ENCODE data around the gene RXRA. TPM values are rescaled to one million over a fixed set of nuclear protein-coding genes. Genes with fewer than 3 reads are reported as not detected.

RXRA gene
- total RNA-seq, 1 donor from 2014 or later, result 163 TPM

DNA sequence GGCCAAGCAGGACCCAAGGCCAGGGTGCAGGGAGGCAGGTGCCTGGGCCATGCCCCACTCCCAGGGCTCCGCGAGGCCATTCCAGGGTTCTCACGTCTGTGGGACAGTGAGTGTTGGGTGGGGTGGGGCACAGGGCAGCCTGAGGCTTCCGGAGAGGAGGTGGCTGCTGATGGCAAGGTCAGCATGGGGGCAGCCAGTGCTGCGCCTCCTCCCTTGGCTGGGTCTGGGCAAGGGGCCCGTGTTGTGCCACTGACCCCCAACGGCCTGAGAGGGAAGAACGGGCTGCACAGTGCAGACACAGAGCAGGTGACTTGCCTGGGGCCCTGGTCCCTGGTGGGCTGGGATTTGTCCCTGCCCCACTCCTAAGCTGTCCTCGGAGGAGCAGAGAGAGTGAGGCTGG is 82.1 kb downstream of the RXRA start:
- peak; percentile 50 for ATAC-seq
- DNase-seq (ENCODE audit: low spot score), result peak; percentile 83

DNA sequence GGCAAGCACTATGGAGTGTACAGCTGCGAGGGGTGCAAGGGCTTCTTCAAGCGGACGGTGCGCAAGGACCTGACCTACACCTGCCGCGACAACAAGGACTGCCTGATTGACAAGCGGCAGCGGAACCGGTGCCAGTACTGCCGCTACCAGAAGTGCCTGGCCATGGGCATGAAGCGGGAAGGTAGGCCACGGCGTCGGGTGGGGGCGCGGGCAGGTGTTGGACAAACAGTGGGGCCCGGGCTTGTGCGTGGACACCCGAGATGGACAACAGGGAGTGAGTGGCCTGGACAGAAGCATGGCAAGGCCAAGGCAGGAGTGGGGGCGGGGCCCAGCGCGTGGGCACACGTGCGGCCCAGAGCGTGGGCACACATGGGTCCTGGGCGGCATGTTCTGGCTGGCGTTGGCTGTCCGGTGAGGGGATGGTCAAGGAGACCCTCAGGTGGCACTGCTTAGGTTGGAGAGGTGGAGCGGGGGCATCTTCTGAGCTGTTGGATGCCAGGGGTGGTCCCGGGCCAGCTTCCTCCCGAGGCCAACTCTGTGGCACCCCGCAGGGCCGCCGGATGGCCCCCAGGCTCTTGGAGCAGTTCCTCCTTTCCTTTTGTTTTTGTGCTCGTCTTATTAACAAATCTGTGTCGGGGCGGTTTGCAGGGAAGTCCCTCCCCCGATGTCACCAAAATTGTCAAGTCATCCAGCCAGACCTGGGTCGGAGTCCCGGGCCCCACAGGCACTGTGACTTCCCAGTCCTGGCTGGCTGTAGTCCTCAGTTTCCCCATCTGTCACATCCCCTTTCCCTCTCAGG is 82.9 kb downstream of the RXRA start:
- no peak for DNase-seq (ENCODE audit: low spot score)
- no peak for ATAC-seq

DNA sequence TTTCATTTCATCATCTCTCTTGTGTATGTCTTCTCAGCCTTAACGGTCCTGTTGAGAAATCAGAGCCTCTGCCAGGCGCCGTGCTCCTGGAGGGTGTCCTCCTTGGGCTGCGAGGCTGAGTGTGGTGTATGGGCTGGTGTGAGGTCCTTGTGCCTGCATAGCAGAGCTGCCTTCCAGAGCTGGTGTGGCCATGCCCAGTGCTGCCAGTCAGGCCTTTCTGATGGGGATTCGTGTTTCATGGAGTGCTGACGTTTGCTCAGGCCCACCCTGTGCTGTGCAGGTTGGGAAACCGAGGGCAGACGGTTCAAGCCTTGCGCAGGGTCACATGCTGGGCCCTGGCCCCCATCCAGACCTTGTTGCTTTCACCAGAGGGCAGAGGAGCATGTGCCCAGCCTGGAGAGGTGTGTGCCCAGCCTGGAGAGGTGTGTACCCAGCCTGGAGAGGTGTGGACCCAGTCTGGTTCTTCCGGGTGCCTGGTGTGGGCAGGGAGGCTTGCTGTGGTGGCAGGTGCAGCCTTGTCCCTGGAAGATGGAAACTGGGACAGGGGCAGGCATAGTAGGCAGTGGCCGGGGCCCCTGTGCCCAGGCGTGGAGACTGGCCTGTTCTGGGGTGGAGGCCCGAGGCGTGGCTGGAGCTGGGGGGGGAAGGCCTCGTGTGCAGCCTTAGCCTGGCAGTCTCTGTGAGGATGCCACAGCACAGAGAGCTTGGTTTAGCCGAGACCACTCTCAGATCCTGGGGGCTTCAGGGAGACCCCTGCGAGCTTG is 84.0 kb downstream of the RXRA start:
- ATAC-seq, result peak; percentile 56
- DNase-seq (ENCODE audit: low spot score), result peak; percentile 97

DNA sequence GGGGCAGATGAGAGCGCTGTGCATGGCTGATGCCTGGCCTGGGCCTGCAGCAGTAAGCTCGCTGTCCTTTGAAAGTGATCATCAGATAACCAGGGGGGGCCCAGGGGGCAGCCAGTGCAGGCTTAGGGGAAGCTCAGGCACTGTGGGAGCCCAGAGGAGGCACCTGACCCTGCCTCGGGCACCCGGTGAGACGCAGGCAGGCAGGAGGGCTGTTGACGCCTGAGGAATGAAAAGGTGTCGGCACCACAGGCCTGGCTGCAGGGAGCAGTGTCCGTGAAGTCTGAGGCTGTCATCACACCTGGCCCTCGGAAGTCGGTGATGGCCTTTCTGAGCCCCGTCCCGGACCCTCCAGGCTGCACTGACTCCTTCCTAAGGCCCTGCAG is 84.6 kb downstream of the RXRA start:
- no peak for ATAC-seq
- no peak for DNase-seq (ENCODE audit: low spot score)

DNA sequence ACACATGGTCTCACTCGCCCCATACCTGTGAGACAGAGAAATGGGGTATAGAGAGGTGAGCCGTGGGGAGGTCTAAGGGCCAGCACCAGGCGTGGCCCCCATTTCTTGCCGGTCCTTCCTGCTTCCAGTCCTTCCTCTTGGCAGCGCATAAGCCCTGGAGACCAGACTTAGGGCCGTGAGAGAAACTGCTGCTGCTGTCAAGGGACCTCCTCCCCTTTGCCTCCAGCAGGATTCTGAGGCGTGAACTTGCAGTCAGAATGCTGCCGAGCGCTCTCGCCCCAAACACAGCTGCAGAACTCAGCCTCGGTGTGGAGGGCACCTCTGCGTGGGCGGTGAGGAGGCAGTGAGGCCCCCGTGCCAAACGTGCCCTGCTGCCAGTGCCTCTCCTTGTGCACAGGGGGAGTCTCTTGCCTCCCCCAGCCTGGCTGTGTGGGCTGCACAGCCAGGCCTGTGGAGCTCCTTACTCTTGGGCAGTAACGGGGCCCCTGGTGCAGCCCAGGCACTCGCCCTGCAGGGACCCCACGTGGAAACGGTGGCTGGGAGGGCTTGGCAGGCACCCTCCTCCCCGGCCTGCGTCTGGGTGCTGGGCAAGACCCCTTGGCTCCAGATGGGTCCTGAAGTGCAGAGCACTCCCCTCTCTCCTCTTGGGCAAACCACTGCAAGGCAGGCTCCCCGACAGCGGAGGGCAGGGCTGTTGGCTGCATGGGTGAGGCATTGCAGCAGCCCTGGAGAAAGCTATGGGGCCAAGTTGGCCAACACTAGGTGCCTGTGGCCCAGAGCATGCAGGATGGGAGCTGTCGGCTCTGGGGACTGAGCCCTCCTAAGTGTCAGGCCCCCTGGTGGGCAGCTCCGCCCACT is 85.4 kb downstream of the RXRA start:
- ATAC-seq (no peak), DNase-seq (ENCODE audit: low spot score) (no peak)

DNA sequence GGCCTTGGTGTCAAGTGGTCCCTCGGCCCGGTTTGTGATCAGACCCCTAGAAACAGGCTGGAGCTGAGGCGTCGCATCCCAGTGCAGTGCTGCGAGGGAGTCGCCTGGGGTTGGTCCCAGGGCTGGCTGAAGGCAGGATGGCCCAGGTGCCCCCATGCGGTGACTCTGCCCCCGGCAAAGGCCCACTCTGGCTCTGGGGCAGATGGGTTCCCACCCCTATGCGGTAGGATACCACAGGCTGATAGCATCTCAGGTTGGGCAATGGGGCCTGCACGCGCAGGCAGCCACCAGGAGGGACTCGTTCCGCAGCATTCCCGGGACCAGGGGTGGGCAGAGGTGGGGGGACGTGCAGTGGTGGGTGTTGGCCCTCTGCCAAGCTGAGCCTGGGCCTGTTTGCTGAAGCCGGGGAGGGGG is 86.0 kb downstream of the RXRA start:
- DNase-seq (ENCODE audit: low spot score), result no peak
- no peak for ATAC-seq

DNA sequence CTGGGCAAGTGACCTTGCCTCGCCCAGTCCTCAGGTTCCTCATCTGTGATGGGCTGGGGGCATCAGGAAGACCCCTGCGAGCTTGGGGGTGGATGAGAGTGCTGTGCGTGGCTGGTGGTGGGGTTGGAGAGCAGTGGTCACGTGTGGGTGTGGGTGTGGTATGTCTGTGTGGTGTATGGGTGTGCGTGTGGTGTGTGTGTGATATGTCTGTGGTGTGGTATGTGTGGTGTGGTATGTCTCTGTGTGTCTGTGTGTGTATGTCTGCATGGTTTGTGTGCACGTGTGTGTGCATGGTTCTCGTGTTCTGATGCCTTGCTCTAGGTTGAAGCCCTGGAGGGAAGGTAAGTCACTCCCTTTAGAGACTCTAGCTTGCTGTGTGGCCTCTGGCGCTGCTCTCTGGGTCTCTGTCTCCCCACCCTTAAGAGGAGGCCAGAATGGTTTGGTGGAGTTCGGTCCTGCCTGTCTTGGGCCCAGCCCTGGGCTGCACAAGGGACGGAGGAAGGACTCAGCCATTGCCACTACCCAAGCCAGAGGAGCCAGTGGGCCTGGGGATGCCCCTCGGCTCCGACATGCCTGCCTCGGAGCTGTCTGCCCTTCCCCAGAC is 87.0 kb downstream of the RXRA start:
- DNase-seq (ENCODE audit: low spot score) (no peak), ATAC-seq (no peak)

DNA sequence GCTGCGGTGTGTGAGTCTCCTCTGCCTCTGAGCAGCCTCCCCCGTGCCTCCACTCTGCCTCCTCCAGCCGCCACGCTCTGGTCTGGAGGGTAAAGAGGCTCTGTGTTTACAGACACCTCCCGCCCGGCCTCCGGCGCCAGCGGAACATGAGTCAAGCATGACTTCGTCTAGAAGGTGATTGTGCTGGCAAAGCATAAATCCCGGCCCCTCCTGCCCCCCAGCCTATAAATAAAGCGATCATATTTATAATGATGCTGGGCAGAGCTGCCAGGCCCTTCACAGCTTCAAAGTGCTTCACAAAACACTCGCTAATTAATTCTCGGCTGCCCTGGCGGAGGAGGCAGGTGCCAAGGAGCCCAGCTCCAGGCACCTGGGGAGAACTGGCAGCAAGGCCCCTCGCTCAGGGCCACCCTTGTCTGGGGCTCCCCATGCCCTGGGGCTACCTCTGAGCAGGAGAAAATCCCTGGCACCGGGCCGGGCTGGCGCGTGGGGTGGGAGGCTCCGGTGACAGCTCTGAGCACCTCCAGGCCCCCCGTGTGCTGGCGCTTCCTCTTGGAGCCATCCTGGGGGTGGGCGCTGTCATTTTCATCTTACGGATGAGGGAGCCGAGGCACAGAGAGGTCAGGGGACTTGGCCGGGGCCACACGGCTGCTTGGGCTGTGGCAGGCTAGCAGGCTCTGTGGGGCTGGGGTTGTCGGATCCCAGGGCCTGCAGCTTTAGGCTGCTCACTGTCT is 87.8 kb downstream of the RXRA start:
- no peak for ATAC-seq
- DNase-seq (ENCODE audit: low spot score), result no peak

DNA sequence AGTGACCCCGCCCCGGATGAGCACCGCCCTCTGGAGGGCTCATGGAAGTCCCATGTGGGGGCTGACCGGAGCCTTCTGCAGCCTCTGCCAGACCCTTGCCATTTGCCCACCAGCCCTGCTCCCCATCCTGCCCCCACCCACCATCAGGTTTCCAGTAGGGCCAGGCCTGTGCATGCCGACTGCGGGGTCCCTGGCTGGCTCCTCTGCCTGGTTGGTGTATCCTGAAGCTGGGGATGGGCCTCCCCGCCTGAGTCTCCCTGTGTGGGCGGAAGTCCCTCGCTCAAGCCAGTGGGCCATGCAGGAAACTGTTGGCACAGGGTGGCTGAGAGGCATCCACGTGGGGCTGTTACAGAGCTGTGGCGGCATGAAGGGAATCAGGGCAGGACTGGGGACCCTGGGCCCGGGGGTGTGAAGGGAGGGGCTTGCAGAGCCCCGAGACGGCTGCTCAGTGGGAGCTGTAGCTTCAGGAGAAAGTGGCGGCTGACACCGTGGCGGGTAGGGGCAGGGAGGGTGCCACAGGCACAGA is 88.7 kb downstream of the RXRA start:
- DNase-seq (ENCODE audit: low spot score) (no peak), ATAC-seq (no peak)

DNA sequence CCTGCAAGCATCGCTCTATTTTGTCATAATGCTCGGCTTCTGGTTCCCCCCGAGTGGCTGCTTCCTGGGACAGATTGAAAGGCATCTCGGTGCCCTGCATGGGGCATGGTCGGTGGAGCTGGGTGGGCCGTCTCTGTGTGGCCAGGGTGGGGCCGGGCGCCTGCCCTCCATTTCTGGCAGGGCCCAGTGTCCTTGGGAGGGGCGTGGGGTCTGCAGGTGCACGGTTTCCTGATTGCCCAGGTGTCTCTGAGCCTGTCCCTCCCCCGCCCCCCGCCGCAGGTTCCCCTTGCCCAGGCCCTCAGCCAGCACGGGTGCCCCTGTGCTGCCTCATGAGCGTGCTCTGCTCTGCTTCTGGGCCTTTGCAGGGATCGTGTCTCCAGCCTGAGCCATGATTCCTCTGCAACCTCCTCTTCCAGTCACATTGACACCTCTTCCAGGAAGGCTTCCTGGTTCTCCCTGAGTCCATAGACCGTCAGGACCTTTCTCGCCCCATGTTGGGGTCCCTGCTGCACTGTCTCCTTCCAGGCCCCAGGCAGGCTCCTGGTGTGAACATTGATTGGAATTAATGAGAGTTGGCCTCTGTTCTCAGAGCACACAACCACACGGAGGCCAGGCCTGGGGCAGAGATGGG is 90.2 kb downstream of the RXRA start:
- ATAC-seq (no peak), DNase-seq (ENCODE audit: low spot score) (no peak)

DNA sequence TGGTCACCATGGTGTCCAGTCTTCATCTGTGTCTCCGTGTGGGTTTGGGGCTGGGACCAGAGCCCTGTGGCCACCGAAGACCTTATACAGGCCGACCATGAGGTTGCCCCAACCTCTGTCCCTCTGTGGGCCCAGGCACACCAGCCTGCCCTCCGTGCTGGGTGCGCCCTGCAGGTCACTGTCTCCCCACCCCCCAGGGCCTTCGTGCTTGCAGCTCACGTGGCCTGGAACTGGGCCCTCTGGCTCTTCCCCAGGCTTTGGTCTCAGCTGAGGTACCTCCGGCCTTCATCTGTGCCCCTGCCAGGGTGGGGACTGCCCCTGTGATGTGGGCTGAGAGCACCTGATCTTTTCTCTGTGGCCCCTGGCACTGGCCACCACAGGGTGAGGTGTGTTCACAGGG is 92.1 kb downstream of the RXRA start:
- peak; percentile 70 for ATAC-seq
- DNase-seq (ENCODE audit: low spot score), result peak; percentile 94

DNA sequence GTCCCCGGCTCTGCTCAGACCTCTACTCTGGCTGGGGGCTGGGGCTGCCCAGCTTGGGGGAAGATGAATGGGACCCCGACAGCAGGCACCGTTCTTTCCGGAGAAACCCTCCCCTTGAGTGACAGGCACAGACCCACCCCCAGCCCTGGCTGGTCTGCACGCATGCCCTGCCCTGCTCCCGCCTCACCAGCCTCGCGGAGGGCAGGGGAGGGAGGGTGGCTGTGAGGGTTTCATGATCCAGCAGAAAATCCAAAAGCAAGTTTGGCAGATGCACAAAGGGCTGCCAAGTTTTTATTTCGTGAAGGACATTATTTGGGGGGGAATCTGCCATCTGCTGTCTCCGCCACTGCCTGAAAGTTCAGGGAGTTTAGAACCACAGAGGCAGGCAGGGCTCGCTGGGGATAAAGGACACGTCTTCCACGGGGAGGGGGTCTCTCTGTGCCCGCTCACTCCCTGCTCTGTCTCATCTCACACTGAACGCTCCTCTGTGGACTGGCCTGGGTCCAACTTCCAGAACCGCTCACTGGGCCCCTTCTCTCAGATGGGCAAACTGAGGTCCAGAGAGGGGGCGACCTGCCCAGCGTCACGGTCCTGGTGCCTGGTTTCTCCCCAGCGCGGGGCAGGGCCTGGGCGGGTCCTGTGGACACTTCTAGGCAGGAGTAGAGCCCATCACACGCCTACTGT is 92.9 kb downstream of the RXRA start:
- no peak for ATAC-seq
- DNase-seq (ENCODE audit: low spot score), result no peak

DNA sequence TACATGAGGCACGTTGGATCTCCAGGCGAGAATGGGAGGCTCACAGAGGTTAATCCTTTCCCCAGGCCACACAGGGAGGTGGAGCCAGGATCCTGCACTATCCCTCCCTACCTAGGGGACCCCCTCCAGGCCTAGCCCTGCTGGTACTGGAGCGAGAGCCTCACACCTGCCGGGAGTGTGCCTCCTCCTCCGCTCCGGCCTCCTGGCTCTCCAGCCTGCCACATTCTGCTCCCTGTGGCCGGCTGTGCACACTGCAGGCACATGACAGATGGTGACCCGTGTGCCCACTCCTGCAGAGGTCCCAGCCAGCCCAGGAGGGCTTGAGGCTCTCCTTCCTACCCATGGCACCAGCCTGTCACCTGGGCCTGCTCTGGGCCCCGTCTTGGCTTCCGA is 93.4 kb downstream of the RXRA start:
- DNase-seq (ENCODE audit: low spot score), result no peak
- ATAC-seq, result no peak

DNA sequence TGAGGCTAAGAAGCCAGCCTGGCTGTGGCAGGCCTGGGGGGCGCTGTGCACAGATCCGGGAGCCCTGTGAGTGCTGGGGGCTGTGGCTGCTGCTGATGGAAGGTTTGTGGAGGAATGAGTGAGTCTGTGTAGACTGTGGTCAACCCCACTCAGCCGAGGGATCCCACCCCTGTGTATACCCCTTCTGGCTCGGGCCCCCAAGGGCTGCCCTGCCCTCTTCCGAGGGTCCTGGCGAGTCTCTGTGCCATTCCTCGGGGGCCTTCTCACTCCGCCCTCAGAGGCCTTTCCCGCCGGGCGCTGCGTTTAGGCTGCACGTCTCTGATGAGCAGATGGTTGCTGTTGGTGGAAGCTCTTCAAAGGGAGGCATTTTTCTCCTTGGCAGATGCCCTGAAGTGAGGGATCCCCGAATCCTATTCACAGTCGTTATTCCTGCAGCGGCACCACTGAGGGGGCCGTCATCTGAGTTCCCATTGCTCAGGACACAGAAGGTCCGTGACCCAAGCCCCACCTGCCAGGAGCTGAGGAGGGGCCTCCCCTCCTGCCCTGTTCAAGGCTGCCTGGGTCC is 94.1 kb downstream of the RXRA start:
- DNase-seq (ENCODE audit: low spot score) (no peak), ATAC-seq (no peak)

DNA sequence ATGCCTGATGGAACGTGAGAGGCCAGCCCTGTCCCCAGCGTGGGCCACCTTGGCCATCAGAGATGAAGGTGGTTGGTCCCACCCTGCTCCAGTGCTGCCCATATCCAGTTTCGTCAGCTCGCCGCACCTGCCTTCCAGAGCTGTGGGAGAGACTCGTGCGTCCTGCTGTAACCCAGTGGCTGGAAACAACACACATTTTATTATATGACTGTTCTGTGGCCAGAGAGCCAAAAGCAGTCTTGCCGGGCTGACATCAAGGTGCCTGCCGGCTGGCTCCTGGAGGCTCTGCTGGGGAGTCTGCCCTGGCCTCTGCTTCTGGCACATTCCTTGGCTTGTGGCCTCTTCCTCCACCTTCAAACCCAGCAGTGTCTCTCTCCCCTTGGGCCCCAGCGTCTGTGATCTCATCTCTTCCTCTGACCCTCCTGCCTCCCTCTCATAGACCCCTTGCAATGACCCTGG is 94.7 kb downstream of the RXRA start:
- no peak for DNase-seq (ENCODE audit: low spot score)
- no peak for ATAC-seq

DNA sequence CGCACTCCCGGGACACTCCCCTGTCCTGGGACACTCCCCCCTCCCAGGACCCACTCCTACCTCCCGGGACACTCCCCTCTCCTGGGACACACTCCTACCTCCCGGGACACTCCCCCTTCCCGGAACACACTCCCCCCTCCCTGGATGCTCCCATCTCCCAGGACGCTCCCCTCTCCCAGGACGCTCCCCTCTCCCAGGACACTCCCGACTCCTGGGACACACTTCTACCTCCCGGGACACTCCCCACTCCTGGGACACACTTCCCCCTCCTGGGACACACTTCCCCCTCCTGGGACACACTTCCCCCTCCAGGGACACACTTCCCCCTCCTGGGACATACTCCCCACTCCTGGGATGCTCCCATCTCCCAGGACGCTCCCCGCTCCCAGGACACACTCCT is 95.6 kb downstream of the RXRA start:
- ATAC-seq, result peak; percentile 2

DNA sequence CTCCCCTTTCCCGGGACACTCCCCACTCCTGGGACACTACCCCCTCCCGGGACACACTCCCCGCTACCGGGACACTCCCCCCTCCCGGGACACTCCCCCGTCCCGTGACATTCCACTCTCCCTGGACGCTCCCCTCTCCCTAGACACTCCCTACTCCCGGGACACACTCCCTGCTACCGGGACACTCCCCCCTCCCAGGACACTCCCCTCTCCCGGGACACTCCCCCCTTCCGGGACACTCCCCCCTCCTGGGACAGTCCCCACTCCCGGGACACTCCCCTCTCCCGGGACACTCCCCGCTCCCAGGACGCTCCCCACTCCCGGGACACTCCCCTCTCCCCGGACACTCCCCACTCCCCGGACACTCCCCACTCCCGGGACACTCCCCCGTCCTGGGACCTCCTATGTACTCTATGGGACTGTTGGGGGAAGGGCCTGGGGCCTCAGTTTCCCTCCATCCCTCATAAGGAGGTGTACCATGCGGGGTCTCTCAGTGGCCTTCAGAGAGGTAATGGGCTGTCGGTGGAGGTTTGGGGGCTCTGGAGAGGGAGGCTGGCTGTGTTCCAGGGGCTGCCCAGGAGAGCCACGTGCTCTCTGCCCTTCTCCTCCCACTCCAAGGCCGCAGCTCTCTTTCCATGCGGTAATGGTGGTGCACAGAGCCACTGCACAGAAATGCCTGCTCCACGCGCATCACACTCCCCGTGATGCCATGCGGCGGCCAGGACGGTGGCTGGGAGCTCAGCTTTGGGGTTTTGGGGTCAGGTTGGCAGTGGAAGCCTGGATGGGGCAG is 96.2 kb downstream of the RXRA start:
- ATAC-seq (peak; percentile 63), DNase-seq (ENCODE audit: low spot score) (peak; percentile 79)

More for the DNA sequence above, 95.6 kb downstream of the RXRA start:
- DNase-seq (ENCODE audit: low spot score), result no peak

DNA sequence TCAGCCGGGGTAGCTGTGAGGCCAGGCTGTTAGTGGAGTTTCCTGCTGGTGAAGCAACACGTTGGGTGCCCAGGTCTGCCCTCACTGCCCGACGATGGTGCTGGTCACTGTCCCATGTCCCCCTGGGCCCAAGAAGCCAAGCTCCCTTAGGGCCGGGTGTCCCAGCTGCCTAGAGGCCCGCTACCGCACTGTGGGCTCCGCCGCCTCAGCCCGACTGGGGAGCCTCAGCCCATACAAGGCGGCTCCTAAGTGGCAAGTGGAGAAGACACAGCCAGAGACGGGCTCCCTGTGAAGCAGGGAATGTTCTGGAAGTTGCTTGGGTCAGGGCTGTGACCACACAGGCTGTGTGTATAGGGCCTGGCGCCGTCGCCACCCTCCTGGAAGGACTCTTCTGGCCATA is 96.9 kb downstream of the RXRA start:
- no peak for ATAC-seq
- DNase-seq (ENCODE audit: low spot score), result no peak
